ENCODE measurements around the gene AAGAB.

The AAGAB gene

GRCh38 chr15:67197364-67197695 lies 57.1 kb downstream of the AAGAB start:
- H3K36me3 ChIP-seq (ENCODE audit: control insufficient read depth, insufficient read depth, low read length): peaks cover 12% of the 10 kb centered on the region
- H3K27me3 ChIP-seq (replicated peaks; ENCODE audit: control insufficient read depth, insufficient read depth, low read length): no peaks in the 10 kb centered on the region
- H3K4me3 ChIP-seq (replicated peaks; ENCODE audit: low read depth, low read length): no peak overlapping the region
- TF ChIP-seq, protein P1, sequence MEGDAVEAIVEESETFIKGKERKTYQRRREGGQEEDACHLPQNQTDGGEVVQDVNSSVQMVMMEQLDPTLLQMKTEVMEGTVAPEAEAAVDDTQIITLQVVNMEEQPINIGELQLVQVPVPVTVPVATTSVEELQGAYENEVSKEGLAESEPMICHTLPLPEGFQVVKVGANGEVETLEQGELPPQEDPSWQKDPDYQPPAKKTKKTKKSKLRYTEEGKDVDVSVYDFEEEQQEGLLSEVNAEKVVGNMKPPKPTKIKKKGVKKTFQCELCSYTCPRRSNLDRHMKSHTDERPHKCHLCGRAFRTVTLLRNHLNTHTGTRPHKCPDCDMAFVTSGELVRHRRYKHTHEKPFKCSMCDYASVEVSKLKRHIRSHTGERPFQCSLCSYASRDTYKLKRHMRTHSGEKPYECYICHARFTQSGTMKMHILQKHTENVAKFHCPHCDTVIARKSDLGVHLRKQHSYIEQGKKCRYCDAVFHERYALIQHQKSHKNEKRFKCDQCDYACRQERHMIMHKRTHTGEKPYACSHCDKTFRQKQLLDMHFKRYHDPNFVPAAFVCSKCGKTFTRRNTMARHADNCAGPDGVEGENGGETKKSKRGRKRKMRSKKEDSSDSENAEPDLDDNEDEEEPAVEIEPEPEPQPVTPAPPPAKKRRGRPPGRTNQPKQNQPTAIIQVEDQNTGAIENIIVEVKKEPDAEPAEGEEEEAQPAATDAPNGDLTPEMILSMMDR (IDR thresholded peaks at IDR 0.05; ENCODE audit: insufficient read depth, low read length, poor library complexity, severe bottlenecking): no peak
- no peak for DNase-seq (ENCODE audit: extremely low read depth, insufficient read length)

GRCh38 chr15:67196672-67197363 lies 57.6 kb downstream of the AAGAB start:
- peaks cover 11% of the 10 kb centered on the region for H3K36me3 ChIP-seq (ENCODE audit: control insufficient read depth, insufficient read depth, low read length)

DNA sequence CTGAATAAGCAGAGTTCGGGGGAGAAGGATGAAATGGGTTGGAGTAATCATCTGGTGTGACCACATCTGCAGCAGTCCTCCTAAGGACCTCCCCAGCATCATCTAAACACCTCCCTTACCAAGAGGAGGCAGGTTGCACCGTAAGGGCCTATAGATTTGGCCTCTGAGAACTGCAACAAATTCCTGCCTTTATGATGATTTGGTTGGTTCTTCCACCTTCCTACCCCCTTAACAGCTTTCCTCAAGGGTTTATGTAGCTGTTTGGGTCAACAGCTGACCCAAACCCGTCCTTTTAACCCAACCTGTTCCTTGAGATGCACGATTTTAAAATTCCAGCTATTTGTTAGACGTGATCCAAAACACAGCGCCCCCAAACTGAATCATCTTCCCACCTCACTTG lies 58.2 kb downstream of the AAGAB start:
- Histone ChIP-seq H3K4me3 (replicated peaks; ENCODE audit: low read depth, low read length) (no peak overlapping the region), H3K36me3 (ENCODE audit: control insufficient read depth, insufficient read depth, low read length) (peaks cover 10% of the 10 kb centered on the region), H3K27me3 (replicated peaks; ENCODE audit: control insufficient read depth, insufficient read depth, low read length) (no peaks in the 10 kb centered on the region)
- DNase-seq (ENCODE audit: extremely low read depth, insufficient read length): no peak
- TF ChIP-seq, protein P1 (IDR thresholded peaks at IDR 0.05; ENCODE audit: insufficient read depth, low read length, poor library complexity, severe bottlenecking): no peak

More at GRCh38 chr15:67196672-67197363, 57.6 kb downstream of the AAGAB start:
- TF ChIP-seq, protein P1 (IDR thresholded peaks at IDR 0.05; ENCODE audit: insufficient read depth, low read length, poor library complexity, severe bottlenecking): no peak
- DNase-seq (ENCODE audit: extremely low read depth, insufficient read length): no peak
- Histone ChIP-seq H3K27me3 (replicated peaks; ENCODE audit: control insufficient read depth, insufficient read depth, low read length) (no peaks in the 10 kb centered on the region), H3K4me3 (replicated peaks; ENCODE audit: low read depth, low read length) (no peak overlapping the region)

DNA sequence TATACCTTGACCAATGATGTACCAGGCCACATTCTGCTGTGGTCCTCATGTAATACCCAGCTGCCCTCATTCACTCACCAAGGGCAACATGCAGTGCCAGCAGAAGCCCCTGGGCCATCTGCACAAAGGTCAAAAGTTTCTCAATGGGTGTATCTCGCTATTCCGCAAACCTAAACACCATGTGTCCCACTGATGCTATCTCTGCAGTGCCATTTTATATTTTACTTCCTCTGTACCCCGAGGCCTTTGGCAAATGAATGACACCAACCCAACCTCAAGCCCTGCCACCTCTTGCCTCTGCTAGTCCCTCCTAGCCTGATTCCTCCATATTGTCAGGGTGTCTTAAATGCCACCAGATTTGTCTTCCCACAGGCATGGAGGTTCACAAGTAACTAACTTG lies 59.2 kb downstream of the AAGAB start:
- H3K4me3 ChIP-seq (replicated peaks; ENCODE audit: low read depth, low read length): no peak overlapping the region
- DNase-seq (ENCODE audit: extremely low read depth, insufficient read length): no peak
- TF ChIP-seq, protein P1 (IDR thresholded peaks at IDR 0.05; ENCODE audit: insufficient read depth, low read length, poor library complexity, severe bottlenecking): no peak
- H3K27me3 ChIP-seq (replicated peaks; ENCODE audit: control insufficient read depth, insufficient read depth, low read length): no peaks in the 10 kb centered on the region
- H3K36me3 ChIP-seq (ENCODE audit: control insufficient read depth, insufficient read depth, low read length): peaks cover 11% of the 10 kb centered on the region

GRCh38 chr15:67194171-67195114 lies 60.0 kb downstream of the AAGAB start:
- no peak overlapping the region for H3K4me3 ChIP-seq (replicated peaks; ENCODE audit: low read depth, low read length)
- no peak for DNase-seq (ENCODE audit: extremely low read depth, insufficient read length)
- no peaks in the 10 kb centered on the region for H3K27me3 ChIP-seq (replicated peaks; ENCODE audit: control insufficient read depth, insufficient read depth, low read length)
- H3K36me3 ChIP-seq (ENCODE audit: control insufficient read depth, insufficient read depth, low read length): peaks cover 9% of the 10 kb centered on the region
- TF ChIP-seq, protein P1 (IDR thresholded peaks at IDR 0.05; ENCODE audit: insufficient read depth, low read length, poor library complexity, severe bottlenecking): no peak
